Right lobe of liver (tissue), 4 donors: ENCODE results near the gene DHFR.

ENCODE experiments used
- POLR2A ChIP-seq: fragments of 450-650 bp; IDR thresholded peaks from one replicate; pipeline ENCODE4 v1.6.1; 2017; ENCODE audit warnings: antibody characterized with exemption, mild to moderate bottlenecking
- TF ChIP-seq, protein P1 (sequence below), 4 donors: fragments of 200-600 bp in 3 of 4; fragments of 450-650 bp in 1 of 4; IDR thresholded peaks; one replicate each; pipeline versions ENCODE4 v1.5.1 to v1.8.0; 2016 to 2022; ENCODE audit warnings: antibody characterized with exemption in 4 of 4, mild to moderate bottlenecking in 2 of 4
- donor health status: DM: no; HTN: no; CAD: no.
- donor health status: DM: no; HTN: no; CAD: no.
- donor health status: DM: no; HTN: yes; CAD: no.

DNA sequence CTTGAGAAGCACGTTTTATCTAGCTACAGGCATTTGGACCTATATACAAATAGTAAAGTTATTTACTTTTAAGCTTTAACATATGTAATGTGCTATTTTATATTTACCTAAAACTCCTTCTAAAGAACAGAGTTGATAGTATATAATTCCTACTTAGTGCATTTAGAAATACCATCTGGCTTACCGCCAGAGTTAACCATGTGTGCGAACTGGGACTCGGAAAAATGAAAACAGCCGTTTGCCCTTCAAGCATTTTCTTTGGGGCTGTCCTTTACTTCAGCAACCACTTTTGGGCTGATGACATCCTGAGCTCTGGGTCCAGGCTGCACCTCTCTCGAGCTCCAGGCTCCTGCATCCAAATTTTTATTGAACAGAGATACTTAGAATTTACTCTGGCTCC lies 21.9 kb upstream of the DHFR start:
- TF ChIP-seq, protein P1, sequence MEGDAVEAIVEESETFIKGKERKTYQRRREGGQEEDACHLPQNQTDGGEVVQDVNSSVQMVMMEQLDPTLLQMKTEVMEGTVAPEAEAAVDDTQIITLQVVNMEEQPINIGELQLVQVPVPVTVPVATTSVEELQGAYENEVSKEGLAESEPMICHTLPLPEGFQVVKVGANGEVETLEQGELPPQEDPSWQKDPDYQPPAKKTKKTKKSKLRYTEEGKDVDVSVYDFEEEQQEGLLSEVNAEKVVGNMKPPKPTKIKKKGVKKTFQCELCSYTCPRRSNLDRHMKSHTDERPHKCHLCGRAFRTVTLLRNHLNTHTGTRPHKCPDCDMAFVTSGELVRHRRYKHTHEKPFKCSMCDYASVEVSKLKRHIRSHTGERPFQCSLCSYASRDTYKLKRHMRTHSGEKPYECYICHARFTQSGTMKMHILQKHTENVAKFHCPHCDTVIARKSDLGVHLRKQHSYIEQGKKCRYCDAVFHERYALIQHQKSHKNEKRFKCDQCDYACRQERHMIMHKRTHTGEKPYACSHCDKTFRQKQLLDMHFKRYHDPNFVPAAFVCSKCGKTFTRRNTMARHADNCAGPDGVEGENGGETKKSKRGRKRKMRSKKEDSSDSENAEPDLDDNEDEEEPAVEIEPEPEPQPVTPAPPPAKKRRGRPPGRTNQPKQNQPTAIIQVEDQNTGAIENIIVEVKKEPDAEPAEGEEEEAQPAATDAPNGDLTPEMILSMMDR (IDR thresholded peaks at IDR 0.05), result no peak
- TF ChIP-seq POLR2A, result no peak
